ENCODE measurements around the gene UBR1.

The UBR1 gene

GRCh38 chr15:42920519-42921341 is 185.1 kb downstream of the UBR1 start, which contains the start of gene TTBK2:
Gene TTBK2, minus strand, starts transcription at chr15:42920778. Its CDS starts 42,161 bp downstream, at chr15:42878617.
- Histone ChIP-seq H3K79me2 (no peaks in the 10 kb centered on the region), H3K4me1 (no peaks in the 10 kb centered on the region)

GRCh38 chr15:42919799-42920518 is 185.9 kb downstream of the UBR1 start:
- H3K4me3 ChIP-seq (ENCODE audit: low read depth, low read length), result peak overlapping the region; percentile 68
- peak overlapping the region; percentile 63 for H3K4me2 ChIP-seq (ENCODE audit: low read length)
- peak overlapping the region; percentile 96 for H2AFZ ChIP-seq
- peak overlapping the region; percentile 55 for H3K27ac ChIP-seq
- no peaks in the 10 kb centered on the region for H3K9me3 ChIP-seq (ENCODE audit: control insufficient read depth, low read length)
- no peaks in the 10 kb centered on the region for H3K79me2 ChIP-seq
- H3K27me3 ChIP-seq (ENCODE audit: control insufficient read depth, insufficient read depth, low read length), result no peaks in the 10 kb centered on the region
- H3K36me3 ChIP-seq (ENCODE audit: control insufficient read depth, insufficient read depth, low read length), result no peaks in the 10 kb centered on the region
- no peaks in the 10 kb centered on the region for H3K4me1 ChIP-seq
- no peak overlapping the region for H3K9ac ChIP-seq
- no peak for TF ChIP-seq CTCF (IDR thresholded peaks at IDR 0.05)

More at GRCh38 chr15:42920519-42921341, 185.1 kb downstream of the UBR1 start, which contains the start of gene TTBK2:
- no peaks in the 10 kb centered on the region for H3K36me3 ChIP-seq (ENCODE audit: control insufficient read depth, insufficient read depth, low read length)
- H3K9ac ChIP-seq, result no peak within 1 kb of the TSS
- TF ChIP-seq CTCF (IDR thresholded peaks at IDR 0.05), result no peak
- no peaks in the 10 kb centered on the region for H3K9me3 ChIP-seq (ENCODE audit: control insufficient read depth, low read length)
- H3K4me3 ChIP-seq (ENCODE audit: low read depth, low read length), result peak within 1 kb of the TSS; percentile 68
- H3K27me3 ChIP-seq (ENCODE audit: control insufficient read depth, insufficient read depth, low read length), result no peaks in the 10 kb centered on the region
- peak within 1 kb of the TSS; percentile 96 for H2AFZ ChIP-seq
- peak within 1 kb of the TSS; percentile 55 for H3K27ac ChIP-seq
- peak within 1 kb of the TSS; percentile 93 for H3K4me2 ChIP-seq (ENCODE audit: low read length)

- H3K4me3 ChIP-seq (ENCODE audit: low read depth, low read length), result peak overlapping the region; percentile 68
- no peak for TF ChIP-seq CTCF (IDR thresholded peaks at IDR 0.05)
- H3K9ac ChIP-seq, result no peak overlapping the region
- H3K79me2 ChIP-seq, result peaks cover 2% of the 10 kb centered on the region
- H3K27me3 ChIP-seq (ENCODE audit: control insufficient read depth, insufficient read depth, low read length), result no peaks in the 10 kb centered on the region
- no peak overlapping the region for H2AFZ ChIP-seq
- H3K27ac ChIP-seq, result peak overlapping the region; percentile 55
- no peaks in the 10 kb centered on the region for H3K36me3 ChIP-seq (ENCODE audit: control insufficient read depth, insufficient read depth, low read length)
- peak overlapping the region; percentile 63 for H3K4me2 ChIP-seq (ENCODE audit: low read length)
- no peaks in the 10 kb centered on the region for H3K4me1 ChIP-seq
- no peaks in the 10 kb centered on the region for H3K9me3 ChIP-seq (ENCODE audit: control insufficient read depth, low read length)
Observed at GRCh38 chr15:42919308-42919707, 186.5 kb downstream of the UBR1 start.

GRCh38 chr15:42918047-42918446 is 187.8 kb downstream of the UBR1 start:
- H3K36me3 ChIP-seq (ENCODE audit: control insufficient read depth, insufficient read depth, low read length), result no peaks in the 10 kb centered on the region
- H3K9me3 ChIP-seq (ENCODE audit: control insufficient read depth, low read length), result no peaks in the 10 kb centered on the region
- no peak overlapping the region for H3K27ac ChIP-seq
- H3K4me1 ChIP-seq, result no peaks in the 10 kb centered on the region
- H3K79me2 ChIP-seq, result peaks cover 2% of the 10 kb centered on the region
- no peak overlapping the region for H3K4me3 ChIP-seq (ENCODE audit: low read depth, low read length)
- H3K27me3 ChIP-seq (ENCODE audit: control insufficient read depth, insufficient read depth, low read length), result no peaks in the 10 kb centered on the region
- H2AFZ ChIP-seq, result no peak overlapping the region
- no peak for TF ChIP-seq CTCF (IDR thresholded peaks at IDR 0.05)
- H3K4me2 ChIP-seq (ENCODE audit: low read length), result no peak overlapping the region
- no peak overlapping the region for H3K9ac ChIP-seq

Data from parathyroid adenoma (tissue), 2 donors.